Ovary (tissue), 9 donors: ENCODE results near the gene PLXDC2. TPM values are rescaled to one million over a fixed set of nuclear protein-coding genes. Genes with fewer than 3 reads are reported as not detected.

Source experiments
- DNase-seq, 5 donors: peaks; one replicate each; pipeline ENCODE4 v3.0.0-alpha.2; 2019 to 2020
- H3K27ac ChIP-seq, 2 donors: fragments of 200-600 bp; one replicate each; pipeline versions ENCODE4 v1.5.1 to v1.8.0; 2019 to 2022
- H3K27me3 ChIP-seq: fragments of 200-600 bp; one replicate; pipeline ENCODE4 v1.8.0; 2022
- H3K36me3 ChIP-seq: fragments of 200-600 bp; sonication (generic); one replicate; pipeline ENCODE4 v1.5.1; 2019
- H3K4me1 ChIP-seq: one replicate; pipeline ENCODE4 v1.8.1; 2013; ENCODE audit warnings: mild to moderate bottlenecking, moderate library complexity; ENCODE audit not compliant: insufficient read depth
- H3K4me3 ChIP-seq: fragments of 200-600 bp; sonication (generic); one replicate; pipeline ENCODE4 v1.5.1; 2017
- H3K9me3 ChIP-seq, 2 donors: fragments of 200-600 bp in 1 of 2; sonication (generic) in 1 of 2; one replicate each; pipeline versions ENCODE4 v1.5.1 to v1.8.1; 2013 to 2019; ENCODE audit warnings: mild to moderate bottlenecking in 1 of 2, moderate library complexity in 1 of 2
- EP300 ChIP-seq: sonication (generic); formaldehyde crosslinking; IDR thresholded peaks from one replicate; pipeline ENCODE4 v1.6.1; 2017; ENCODE audit warnings: antibody characterized with exemption
- POLR2A ChIP-seq: fragments of 450-650 bp; IDR thresholded peaks from one replicate; pipeline ENCODE4 v1.6.1; 2017; ENCODE audit warnings: antibody characterized with exemption, mild to moderate bottlenecking, moderate library complexity
- WGBS, 3 donors: extraction: QIAGEN DNeasy Blood & Tissue Kit in 1 of 3; methylation state at CpG; one replicate each; pipeline versions ENCODE4 v1.1.5 to v1.1.7; 2013 to 2017; 5-methylcytosine and 5-hydroxymethylcytosine counted together
- intact Hi-C, 4 donors: fragments of 100-400 bp; cut with DNase I; formaldehyde crosslinking; loops; one replicate each; pipeline versions ENCODE4 v1.11.0 to v1.15.1; 2022 to 2023
- polyA plus RNA-seq, 2 donors: library from polyadenylated mRNA; stranded (reverse); fragments of 200-250 nt in 1 of 2; fragments of 350-450 nt in 1 of 2; fragmentation: Illumina TruSeq in 1 of 2; extraction: RNeasy Lipid Tissue Mini Kit (QIAGEN cat#74804) in 1 of 2; gene quantifications; one replicate each; pipeline ENCODE4 v1.2.3, GENCODE V29; 2013 to 2014
- total RNA-seq, 7 donors: library from RNA; depleted of rRNA in 2 of 7; stranded (reverse); fragments of >200 nt in 2 of 7; fragmentation: NEBNext Ultra II Directional in 3 of 7; extraction: Animal tissue kit (Norgen Biotek cat#: 25700) in 3 of 7; gene quantifications; one replicate each; pipeline versions ENCODE4 v1.1.0 to v1.2.4, GENCODE V29; 2016 to 2023
- TF ChIP-seq, protein P1 (sequence below), 3 donors: fragments of 450-650 bp in 2 of 3; fragments of 200-600 bp in 1 of 3; IDR thresholded peaks; one replicate each; pipeline versions ENCODE4 v1.5.1 to v1.8.0; 2016 to 2022; ENCODE audit warnings: antibody characterized with exemption in 3 of 3, mild to moderate bottlenecking in 1 of 3
- donor health status: DM: no; HTN: no; CAD: no; lungs with moderate emphysema.
- donor health status: DM: no; HTN: no; CAD: no.
- donor health status: Bipolar disorder and iron deficiency.
- donor health status: DM: yes; HTN: yes; CAD: no.
- donor health status: DM: no; HTN: no; CAD: no.
- donor health status: DM: yes; HTN: yes; CAD: no.

Gene PLXDC2
- total and polyA plus RNA-seq, 9 donors, result 13.6 to 76.0 (median 38.0) TPM

- Histone ChIP-seq H3K4me1 (peaks cover 1% of the 10 kb centered on the region), H3K27me3 (no peaks in the 10 kb centered on the region), H3K36me3 (no peaks in the 10 kb centered on the region), H3K27ac (peak overlapping the region; percentile 69 to 81), H3K9me3 (no peaks in the 10 kb centered on the region), H3K4me3 (peak overlapping the region; percentile 53)
- intact Hi-C loops, result loop anchor here in 1 of 4 donors (10.0 kb wide), 1 partner anchor 170 kb away; no protein-coding TSS in a partner anchor
- DNase-seq, result no peak
- TF ChIP-seq EP300 (no peak), POLR2A (no peak)
- TF ChIP-seq, protein P1, sequence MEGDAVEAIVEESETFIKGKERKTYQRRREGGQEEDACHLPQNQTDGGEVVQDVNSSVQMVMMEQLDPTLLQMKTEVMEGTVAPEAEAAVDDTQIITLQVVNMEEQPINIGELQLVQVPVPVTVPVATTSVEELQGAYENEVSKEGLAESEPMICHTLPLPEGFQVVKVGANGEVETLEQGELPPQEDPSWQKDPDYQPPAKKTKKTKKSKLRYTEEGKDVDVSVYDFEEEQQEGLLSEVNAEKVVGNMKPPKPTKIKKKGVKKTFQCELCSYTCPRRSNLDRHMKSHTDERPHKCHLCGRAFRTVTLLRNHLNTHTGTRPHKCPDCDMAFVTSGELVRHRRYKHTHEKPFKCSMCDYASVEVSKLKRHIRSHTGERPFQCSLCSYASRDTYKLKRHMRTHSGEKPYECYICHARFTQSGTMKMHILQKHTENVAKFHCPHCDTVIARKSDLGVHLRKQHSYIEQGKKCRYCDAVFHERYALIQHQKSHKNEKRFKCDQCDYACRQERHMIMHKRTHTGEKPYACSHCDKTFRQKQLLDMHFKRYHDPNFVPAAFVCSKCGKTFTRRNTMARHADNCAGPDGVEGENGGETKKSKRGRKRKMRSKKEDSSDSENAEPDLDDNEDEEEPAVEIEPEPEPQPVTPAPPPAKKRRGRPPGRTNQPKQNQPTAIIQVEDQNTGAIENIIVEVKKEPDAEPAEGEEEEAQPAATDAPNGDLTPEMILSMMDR (IDR thresholded peaks at IDR 0.05), result no peak
- WGBS, 3 donors, result 1% methylated on average over 33 of the region's 33 CpGs
Measured at GRCh38 chr10:19815036-19815730, 1.0 kb upstream of the PLXDC2 start.

GRCh38 chr10:19815731-19816410, 361 bp upstream of the PLXDC2 start:
- no peaks in the 10 kb centered on the region for H3K27me3 ChIP-seq
- H3K9me3 ChIP-seq, result no peaks in the 10 kb centered on the region
- intact Hi-C loops, result loop anchor here in 1 of 4 donors (10.0 kb wide), 1 partner anchor 169 kb away; no protein-coding TSS in a partner anchor
- WGBS, 3 donors, result 0 to 1% (median 0%) methylated on average over 36 to 57 of the region's 57 CpGs
- peaks cover 1% of the 10 kb centered on the region for H3K4me1 ChIP-seq
- DNase-seq, result peak; percentile 76 to 85 (median 81)
- peak overlapping the region; percentile 69 to 81 for H3K27ac ChIP-seq
- H3K4me3 ChIP-seq, result peak overlapping the region; percentile 53
- TF ChIP-seq POLR2A, result no peak
- TF ChIP-seq EP300, result no peak
- TF ChIP-seq, protein P1 (IDR thresholded peaks at IDR 0.05), result no peak
- H3K36me3 ChIP-seq, result no peaks in the 10 kb centered on the region

DNA sequence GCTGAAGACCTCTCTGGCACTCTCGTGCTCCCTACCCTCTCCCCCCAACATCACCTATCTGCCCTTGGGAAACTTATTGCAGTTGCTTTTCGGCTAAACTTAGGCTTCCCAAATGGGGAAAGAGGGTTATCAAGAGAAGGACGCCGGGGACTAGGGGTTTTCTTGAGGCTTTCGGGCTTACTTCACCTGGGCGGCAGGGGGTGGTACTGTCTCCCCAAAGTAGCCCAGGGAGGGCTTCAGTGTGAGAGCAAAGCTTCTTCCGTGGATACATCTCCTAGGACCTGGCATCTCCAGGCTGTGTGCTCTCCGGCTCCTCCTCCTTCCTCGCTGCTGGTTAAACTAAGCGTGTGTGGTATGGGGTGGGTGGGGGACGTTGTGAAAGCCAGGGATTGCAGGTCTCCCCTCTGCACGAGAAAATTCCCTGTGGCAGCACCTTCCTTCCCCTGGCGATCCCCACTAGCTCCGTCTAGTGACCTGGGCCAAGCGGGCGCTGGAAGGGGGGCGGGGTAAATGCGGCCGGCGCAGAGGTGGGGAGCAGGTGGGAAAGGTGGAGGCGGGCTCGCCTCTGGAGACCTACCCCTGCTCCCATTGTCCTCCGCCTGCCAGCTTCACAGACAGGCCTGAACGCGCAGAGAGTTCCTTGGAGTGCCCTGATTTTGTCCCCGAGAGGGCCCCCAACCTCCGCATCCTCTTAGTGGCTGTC, 1.1 kb downstream of the PLXDC2 start:
- no peaks in the 10 kb centered on the region for H3K9me3 ChIP-seq
- peak overlapping the region; percentile 58 to 81 for H3K27ac ChIP-seq
- peaks cover 1% of the 10 kb centered on the region for H3K4me1 ChIP-seq
- TF ChIP-seq POLR2A, result no peak
- TF ChIP-seq, protein P1 (IDR thresholded peaks at IDR 0.05), result peak in 1 of 3 donors; percentile 18
- no peak for TF ChIP-seq EP300
- H3K4me3 ChIP-seq, result peak overlapping the region; percentile 53
- no peaks in the 10 kb centered on the region for H3K27me3 ChIP-seq
- intact Hi-C loops, result loop anchor here in 1 of 4 donors (10.0 kb wide), 1 partner anchor 167 kb away; no protein-coding TSS in a partner anchor
- peak; percentile 16 to 51 (median 45) for DNase-seq
- no peaks in the 10 kb centered on the region for H3K36me3 ChIP-seq
- 0 to 2% (median 1%) methylated on average over 26 to 27 of the region's 27 CpGs for WGBS, 3 donors

- WGBS, 3 donors, result 2 to 19% (median 12%) methylated on average over 1 of the region's 1 CpG
- Histone ChIP-seq H3K4me1 (peaks cover 1% of the 10 kb centered on the region), H3K9me3 (no peaks in the 10 kb centered on the region), H3K4me3 (peak overlapping the region; percentile 53), H3K27me3 (no peaks in the 10 kb centered on the region), H3K36me3 (no peaks in the 10 kb centered on the region), H3K27ac (no peak overlapping the region)
- TF ChIP-seq EP300 (no peak), POLR2A (no peak)
- TF ChIP-seq, protein P1 (IDR thresholded peaks at IDR 0.05), result no peak
- no peak for DNase-seq
- intact Hi-C loops, result loop anchor here in 1 of 4 donors (10.0 kb wide), 1 partner anchor 166 kb away; no protein-coding TSS in a partner anchor
Measured at GRCh38 chr10:19818876-19819275, 2.6 kb downstream of the PLXDC2 start.
